Ammon's horn (tissue), 1 donor: Measurements from ENCODE around the gene PRKG1.

Experiments
- DNase-seq: peaks from one replicate; pipeline ENCODE4 v3.0.0-alpha.2; 2016; ENCODE audit warnings: low spot score

PRKG1 gene

GRCh38 chr10:51760864-51761640, 686.8 kb downstream of the PRKG1 start:
- DNase-seq = no peak

GRCh38 chr10:51763746-51764145, 689.5 kb downstream of the PRKG1 start:
- no peak for DNase-seq

- no peak for DNase-seq
These were observed 691.1 kb downstream of the PRKG1 start for GRCh38 chr10:51765284-51765971.

GRCh38 chr10:51766423-51767102, 692.3 kb downstream of the PRKG1 start:
- DNase-seq = no peak

GRCh38 chr10:51767103-51767763, 692.9 kb downstream of the PRKG1 start:
- DNase-seq = no peak

- peak; percentile 26 for DNase-seq
These were observed 694.7 kb downstream of the PRKG1 start for GRCh38 chr10:51768886-51769465.

- DNase-seq = no peak
These were observed 696.4 kb downstream of the PRKG1 start for GRCh38 chr10:51770709-51771108.

GRCh38 chr10:51772387-51772786, 698.1 kb downstream of the PRKG1 start:
- DNase-seq = no peak

GRCh38 chr10:51773681-51774080, 699.4 kb downstream of the PRKG1 start:
- DNase-seq = no peak

- DNase-seq = peak; percentile 4
These were observed 709.7 kb downstream of the PRKG1 start for GRCh38 chr10:51783941-51784340.

GRCh38 chr10:51786016-51786683, 711.9 kb downstream of the PRKG1 start:
- no peak for DNase-seq

- no peak for DNase-seq
These were observed 712.4 kb downstream of the PRKG1 start for GRCh38 chr10:51786684-51787035.

GRCh38 chr10:51788273-51788672, 714.0 kb downstream of the PRKG1 start:
- no peak for DNase-seq

- DNase-seq = no peak
These were observed 714.8 kb downstream of the PRKG1 start for GRCh38 chr10:51789118-51789517.

GRCh38 chr10:51789903-51790302, 715.6 kb downstream of the PRKG1 start:
- DNase-seq = no peak

- DNase-seq = no peak
These were observed 718.4 kb downstream of the PRKG1 start for GRCh38 chr10:51792678-51793077.

- no peak for DNase-seq
These were observed 725.8 kb downstream of the PRKG1 start for GRCh38 chr10:51800121-51800520.

GRCh38 chr10:51800725-51801424, 726.6 kb downstream of the PRKG1 start:
- DNase-seq = no peak

GRCh38 chr10:51802030-51802429, 727.7 kb downstream of the PRKG1 start:
- DNase-seq = no peak

- DNase-seq = no peak
These were observed 730.6 kb downstream of the PRKG1 start for GRCh38 chr10:51804866-51805265.
